K562 (cell line): ENCODE measurements around the gene TEP1. TPM values are rescaled to one million over a fixed set of nuclear protein-coding genes. Genes with fewer than 3 reads are reported as not detected.

ENCODE experiments used
- CAMTA2 ChIP-seq: fragments of 250-450 bp; sonication (Bioruptor Pico); conservative IDR thresholded peaks from 2 replicates; pipeline ENCODE4 v1.5.1; 2022
- CBX8 ChIP-seq: fragments of 200-600 bp; sonication (generic); IDR thresholded peaks from 2 replicates; pipeline ENCODE4 v1.6.1; 2012; ENCODE audit warnings: borderline replicate concordance, mixed run types, low read depth, mild to moderate bottlenecking, moderate library complexity, mixed read lengths, low read length, control low read depth, inconsistent platforms; ENCODE audit not compliant: poor library complexity, severe bottlenecking; ENCODE audit errors: extremely low read depth
- FOXA1 ChIP-seq: fragments of 450-650 bp; IDR thresholded peaks from 2 replicates; pipeline ENCODE4 v1.6.1; 2016; ENCODE audit warnings: mild to moderate bottlenecking, borderline replicate concordance
- GTF2E2 ChIP-seq: fragments of 200-800 bp; sonication (Bioruptor generic); IDR thresholded peaks from 2 replicates; pipeline ENCODE4 v1.6.1; 2016; ENCODE audit warnings: missing genetic modification characterization, missing compliant biosample characterization
- KLF16 ChIP-seq: IDR thresholded peaks from 2 replicates; pipeline ENCODE4 v1.6.1; 2016; ENCODE audit warnings: antibody characterized with exemption
- NCOA2 ChIP-seq, 2 experiments: fragments of 450-650 bp; IDR thresholded peaks; 2 replicates each; pipeline ENCODE4 v1.6.1; 2018; ENCODE audit warnings: mild to moderate bottlenecking in 2 of 2, moderate library complexity in 1 of 2; ENCODE audit not compliant: partially characterized antibody in 2 of 2
- NR4A1 ChIP-seq, 2 experiments: fragments of 250-450 bp in 1 of 2; fragments of 450-650 bp in 1 of 2; sonication (Bioruptor Pico) in 1 of 2; IDR thresholded peaks; 2 replicates each; pipeline versions ENCODE4 v1.4.0 to v1.6.1; 2016 to 2020; ENCODE audit warnings: mild to moderate bottlenecking in 2 of 2, missing compliant biosample characterization in 1 of 2, missing genetic modification characterization in 1 of 2, moderate library complexity in 1 of 2
- PHF21A ChIP-seq: fragments of 450-650 bp; IDR thresholded peaks from 2 replicates; pipeline ENCODE4 v1.6.1; 2017; ENCODE audit warnings: low read depth, borderline replicate concordance
- STAT5A ChIP-seq: IDR thresholded peaks from 2 replicates; pipeline ENCODE4 v1.6.1; 2012; ENCODE audit warnings: low read length, inconsistent platforms, borderline replicate concordance
- XRCC4 ChIP-seq: IDR thresholded peaks from one replicate; pipeline ENCODE4 v1.6.1; 2011; ENCODE audit not compliant: insufficient read depth, insufficient read length; ENCODE audit errors: extremely low read depth
- ZKSCAN8 ChIP-seq: fragments of 200-800 bp; sonication (Bioruptor generic); IDR thresholded peaks from 2 replicates; pipeline ENCODE4 v1.6.1; 2016; ENCODE audit warnings: missing genetic modification characterization, missing compliant biosample characterization
- ZNF280A ChIP-seq: fragments of 450-650 bp; IDR thresholded peaks from 2 replicates; pipeline ENCODE4 v1.6.1; 2018; ENCODE audit warnings: mild to moderate bottlenecking, low read depth; ENCODE audit not compliant: partially characterized antibody
- ZNF444 ChIP-seq: fragments of 250-450 bp; sonication (Bioruptor Pico); IDR thresholded peaks from 2 replicates; pipeline ENCODE4 v1.4.0; 2020; ENCODE audit warnings: mild to moderate bottlenecking, moderate library complexity
- polyA plus RNA-seq, 8 experiments: library from polyadenylated mRNA; depleted of rRNA in 4 of 8; stranded (reverse) in 5 of 8; unstranded in 3 of 8; fragments of >200 nt; fragmentation: Nextera tagmentation in 2 of 8; fragmentation: Illumina TruSeq in 1 of 8; extraction: Ambion mirVana in 2 of 8; extraction: Trizol in 1 of 8; gene quantifications; 2 replicates each; pipeline versions ENCODE4 v1.2.1 to v1.2.3, GENCODE V29; 2011 to 2014; ENCODE audit warnings: inconsistent platforms in 1 of 8, missing spikeins in 1 of 8
- total RNA-seq, 7 experiments: library from RNA; depleted of rRNA in 6 of 7; stranded (reverse); fragments of >200 nt in 6 of 7; fragmentation: Illumina TruSeq in 2 of 7; extraction: Trizol in 2 of 7; gene quantifications; 2 replicates each; pipeline versions ENCODE4 v1.2.1 to v1.2.3, GENCODE V29; 2011 to 2021; ENCODE audit warnings: low replicate concordance in 1 of 7
- TF ChIP-seq, protein P1 (sequence below): fragments of 450-650 bp; formaldehyde crosslinking; IDR thresholded peaks from 2 replicates; pipeline ENCODE4 v1.4.0; 2020; ENCODE audit warnings: mild to moderate bottlenecking
- TF ChIP-seq, protein P2 (sequence below): sonication (generic); formaldehyde crosslinking; IDR thresholded peaks from 2 replicates; pipeline ENCODE4 v1.4.0; 2020; ENCODE audit warnings: mild to moderate bottlenecking, missing genetic modification reagents
- TF ChIP-seq, protein P3 (sequence below): fragments of 250-450 bp; sonication (Bioruptor Pico); IDR thresholded peaks from 2 replicates; pipeline ENCODE4 v1.6.1; 2021; ENCODE audit warnings: mild to moderate bottlenecking
- TF ChIP-seq, protein P4 (sequence below): fragments of 450-650 bp; formaldehyde crosslinking; IDR thresholded peaks from 2 replicates; pipeline ENCODE4 v1.4.0; 2020; ENCODE audit warnings: mild to moderate bottlenecking, moderate library complexity
- TF ChIP-seq, protein P5 (sequence below): fragments of 450-650 bp; IDR thresholded peaks from 2 replicates; pipeline ENCODE4 v1.6.1; 2017; ENCODE audit warnings: antibody characterized with exemption

The TEP1 gene
- total and polyA plus RNA-seq, 9 of the 15 experiments (the other 6 are each of a cell fraction or from before 2014, with no cell fraction given): 1.0 to 12.2 (median 7.1) TPM

DNA sequence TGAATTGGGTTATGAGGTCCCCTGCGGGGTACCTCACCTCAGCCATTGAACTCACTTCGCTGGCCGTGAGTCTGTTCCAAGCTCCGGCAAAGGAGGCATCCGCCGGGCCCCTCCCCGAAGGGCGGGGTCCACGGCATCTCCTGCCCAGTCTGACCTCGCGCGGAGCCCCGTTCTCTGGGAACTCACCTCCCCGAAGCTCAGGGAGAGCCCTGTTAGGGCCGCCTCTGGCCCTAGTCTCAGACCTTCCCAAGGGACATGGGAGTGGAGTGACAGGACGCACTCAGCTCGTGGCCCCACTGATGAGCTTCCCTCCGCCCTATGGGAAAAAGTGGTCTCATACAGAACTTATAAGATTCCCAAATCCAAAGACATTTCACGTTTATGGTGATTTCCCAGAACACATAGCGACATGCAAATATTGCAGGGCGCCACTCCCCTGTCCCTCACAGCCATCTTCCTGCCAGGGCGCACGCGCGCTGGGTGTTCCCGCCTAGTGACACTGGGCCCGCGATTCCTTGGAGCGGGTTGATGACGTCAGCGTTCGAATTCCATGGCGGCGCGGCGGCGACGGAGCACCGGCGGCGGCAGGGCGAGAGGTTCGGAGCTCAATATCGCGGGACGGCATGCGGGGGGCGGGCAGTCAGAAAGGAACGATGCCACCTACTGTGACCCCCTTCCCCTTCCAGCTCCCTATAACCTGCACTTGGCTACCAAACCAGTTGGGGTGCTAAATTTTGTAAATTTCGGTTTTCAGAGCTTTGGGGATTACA is 70.0 kb downstream of the TEP1 start, which contains the start of gene PARP2 (continued):
- TF ChIP-seq, protein P1, sequence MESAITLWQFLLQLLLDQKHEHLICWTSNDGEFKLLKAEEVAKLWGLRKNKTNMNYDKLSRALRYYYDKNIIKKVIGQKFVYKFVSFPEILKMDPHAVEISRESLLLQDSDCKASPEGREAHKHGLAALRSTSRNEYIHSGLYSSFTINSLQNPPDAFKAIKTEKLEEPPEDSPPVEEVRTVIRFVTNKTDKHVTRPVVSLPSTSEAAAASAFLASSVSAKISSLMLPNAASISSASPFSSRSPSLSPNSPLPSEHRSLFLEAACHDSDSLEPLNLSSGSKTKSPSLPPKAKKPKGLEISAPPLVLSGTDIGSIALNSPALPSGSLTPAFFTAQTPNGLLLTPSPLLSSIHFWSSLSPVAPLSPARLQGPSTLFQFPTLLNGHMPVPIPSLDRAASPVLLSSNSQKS (CRISPR knock-in tag): no peak
- TF ChIP-seq, protein P2, sequence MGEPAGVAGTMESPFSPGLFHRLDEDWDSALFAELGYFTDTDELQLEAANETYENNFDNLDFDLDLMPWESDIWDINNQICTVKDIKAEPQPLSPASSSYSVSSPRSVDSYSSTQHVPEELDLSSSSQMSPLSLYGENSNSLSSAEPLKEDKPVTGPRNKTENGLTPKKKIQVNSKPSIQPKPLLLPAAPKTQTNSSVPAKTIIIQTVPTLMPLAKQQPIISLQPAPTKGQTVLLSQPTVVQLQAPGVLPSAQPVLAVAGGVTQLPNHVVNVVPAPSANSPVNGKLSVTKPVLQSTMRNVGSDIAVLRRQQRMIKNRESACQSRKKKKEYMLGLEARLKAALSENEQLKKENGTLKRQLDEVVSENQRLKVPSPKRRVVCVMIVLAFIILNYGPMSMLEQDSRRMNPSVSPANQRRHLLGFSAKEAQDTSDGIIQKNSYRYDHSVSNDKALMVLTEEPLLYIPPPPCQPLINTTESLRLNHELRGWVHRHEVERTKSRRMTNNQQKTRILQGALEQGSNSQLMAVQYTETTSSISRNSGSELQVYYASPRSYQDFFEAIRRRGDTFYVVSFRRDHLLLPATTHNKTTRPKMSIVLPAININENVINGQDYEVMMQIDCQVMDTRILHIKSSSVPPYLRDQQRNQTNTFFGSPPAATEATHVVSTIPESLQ (CRISPR knock-in tag): no peak
- TF ChIP-seq FOXA1 (no peak), CBX8 (no peak), ZNF280A (no peak), GTF2E2 (tag) (peak; percentile 83), KLF16 (no peak), STAT5A (peak; percentile 19; the same call in 1 of the 2 replicates), PHF21A (no peak), XRCC4 (no peak), CAMTA2 (CRISPR knock-in tag) (no peak), ZKSCAN8 (CRISPR knock-in tag) (no peak), ZNF444 (CRISPR knock-in tag) (no peak), NR4A1 (CRISPR knock-in tag; IDR thresholded peaks at IDR 0.05) (no peak), NR4A1 (tag; IDR thresholded peaks at IDR 0.05) (no peak), NCOA2 (IDR thresholded peaks at IDR 0.05; ENCODE audit: partially characterized antibody in 2 of 2) (no peak)
- TF ChIP-seq, protein P3, sequence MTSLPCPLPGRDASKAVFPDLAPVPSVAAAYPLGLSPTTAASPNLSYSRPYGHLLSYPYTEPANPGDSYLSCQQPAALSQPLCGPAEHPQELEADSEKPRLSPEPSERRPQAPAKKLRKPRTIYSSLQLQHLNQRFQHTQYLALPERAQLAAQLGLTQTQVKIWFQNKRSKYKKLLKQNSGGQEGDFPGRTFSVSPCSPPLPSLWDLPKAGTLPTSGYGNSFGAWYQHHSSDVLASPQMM: no peak
- TF ChIP-seq, protein P4, sequence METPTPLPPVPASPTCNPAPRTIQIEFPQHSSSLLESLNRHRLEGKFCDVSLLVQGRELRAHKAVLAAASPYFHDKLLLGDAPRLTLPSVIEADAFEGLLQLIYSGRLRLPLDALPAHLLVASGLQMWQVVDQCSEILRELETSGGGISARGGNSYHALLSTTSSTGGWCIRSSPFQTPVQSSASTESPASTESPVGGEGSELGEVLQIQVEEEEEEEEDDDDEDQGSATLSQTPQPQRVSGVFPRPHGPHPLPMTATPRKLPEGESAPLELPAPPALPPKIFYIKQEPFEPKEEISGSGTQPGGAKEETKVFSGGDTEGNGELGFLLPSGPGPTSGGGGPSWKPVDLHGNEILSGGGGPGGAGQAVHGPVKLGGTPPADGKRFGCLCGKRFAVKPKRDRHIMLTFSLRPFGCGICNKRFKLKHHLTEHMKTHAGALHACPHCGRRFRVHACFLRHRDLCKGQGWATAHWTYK: no peak
- TF ChIP-seq, protein P5, sequence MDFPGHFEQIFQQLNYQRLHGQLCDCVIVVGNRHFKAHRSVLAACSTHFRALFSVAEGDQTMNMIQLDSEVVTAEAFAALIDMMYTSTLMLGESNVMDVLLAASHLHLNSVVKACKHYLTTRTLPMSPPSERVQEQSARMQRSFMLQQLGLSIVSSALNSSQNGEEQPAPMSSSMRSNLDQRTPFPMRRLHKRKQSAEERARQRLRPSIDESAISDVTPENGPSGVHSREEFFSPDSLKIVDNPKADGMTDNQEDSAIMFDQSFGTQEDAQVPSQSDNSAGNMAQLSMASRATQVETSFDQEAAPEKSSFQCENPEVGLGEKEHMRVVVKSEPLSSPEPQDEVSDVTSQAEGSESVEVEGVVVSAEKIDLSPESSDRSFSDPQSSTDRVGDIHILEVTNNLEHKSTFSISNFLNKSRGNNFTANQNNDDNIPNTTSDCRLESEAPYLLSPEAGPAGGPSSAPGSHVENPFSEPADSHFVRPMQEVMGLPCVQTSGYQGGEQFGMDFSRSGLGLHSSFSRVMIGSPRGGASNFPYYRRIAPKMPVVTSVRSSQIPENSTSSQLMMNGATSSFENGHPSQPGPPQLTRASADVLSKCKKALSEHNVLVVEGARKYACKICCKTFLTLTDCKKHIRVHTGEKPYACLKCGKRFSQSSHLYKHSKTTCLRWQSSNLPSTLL: no peak
